Measurements from ENCODE around the gene CXCL3. TPM values are rescaled to one million over a fixed set of nuclear protein-coding genes. Genes with fewer than 3 reads are reported as not detected.
A peak's percentile ranks its signal among the peaks of the same experiment; 100 is the strongest.

CXCL3 gene
- total RNA-seq, 2 experiments from 2014 or later, result not detected

DNA sequence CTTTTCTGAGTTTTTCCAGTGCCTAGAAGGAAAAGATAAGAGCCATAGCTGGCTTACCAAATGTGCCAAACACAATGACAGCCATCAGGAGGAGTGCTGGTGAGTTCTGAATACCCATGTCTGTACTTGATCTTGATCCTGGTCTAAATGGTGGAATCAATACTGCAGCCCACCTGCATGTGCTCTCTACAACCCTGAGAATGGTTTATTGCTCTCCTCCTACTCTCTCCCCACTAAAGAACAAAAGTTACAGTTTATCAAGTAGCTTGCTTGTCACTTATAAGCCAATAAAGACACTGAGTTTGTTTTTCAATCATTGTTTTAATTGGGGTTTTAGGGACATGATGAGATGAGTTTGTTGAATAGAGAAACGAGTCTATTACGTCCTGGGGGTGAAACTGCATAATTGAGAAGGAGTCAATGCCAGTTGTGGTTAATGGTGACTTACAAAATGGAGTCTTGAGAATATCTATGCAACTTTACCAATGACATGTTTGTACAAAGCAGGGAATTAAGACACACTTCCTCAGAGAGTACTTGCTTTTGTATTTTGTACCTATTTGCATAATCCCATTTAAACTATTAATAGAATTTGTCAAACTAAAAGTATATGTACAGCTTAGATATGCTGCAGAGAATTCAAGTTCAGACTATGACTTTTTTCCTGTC is 20.8 kb upstream of the CXCL3 start:
- Mint-ChIP-seq H3K9me3 (no peaks in the 10 kb centered on the region), H3K36me3 (no peaks in the 10 kb centered on the region)

DNA sequence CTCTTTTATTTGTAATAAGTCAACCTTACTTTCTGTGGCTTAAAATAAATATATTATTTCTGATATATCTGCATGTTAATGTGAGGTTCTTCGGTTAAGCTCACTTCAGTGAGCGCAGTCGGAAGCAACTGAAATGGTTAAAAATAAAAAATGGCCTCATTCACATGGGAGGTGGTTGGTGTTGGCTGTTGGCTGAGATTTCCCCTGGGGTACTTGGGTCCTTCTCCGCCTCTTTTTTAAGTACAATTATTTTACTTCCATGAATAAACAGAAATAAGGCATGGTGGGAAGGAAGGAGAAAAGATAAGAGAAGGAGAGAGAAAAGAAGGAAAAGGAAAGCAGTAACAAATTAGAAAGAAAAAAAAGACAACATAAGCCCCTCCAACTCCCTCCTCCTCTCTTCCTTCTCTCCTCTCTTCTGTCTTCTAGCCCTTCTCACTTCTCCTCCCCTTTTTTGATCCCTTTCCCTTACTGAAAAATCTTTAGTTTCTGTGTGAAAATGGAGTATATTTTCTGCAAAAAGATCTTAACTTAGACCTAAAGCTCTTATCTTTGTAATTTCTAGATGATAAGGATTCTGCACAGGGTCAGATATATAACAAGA is 19.7 kb upstream of the CXCL3 start:
- Mint-ChIP-seq H3K27me3 (peaks cover 12% of the 10 kb centered on the region), H3K27ac (no peak overlapping the region), H3K4me1 (no peaks in the 10 kb centered on the region), H3K36me3 (no peaks in the 10 kb centered on the region), H3K4me3 (no peak overlapping the region), H3K9me3 (no peaks in the 10 kb centered on the region)
- DNase-seq, result no peak

More for the DNA sequence above, 20.8 kb upstream of the CXCL3 start:
- Mint-ChIP-seq H3K4me3 (no peak overlapping the region), H3K27me3 (peaks cover 9% of the 10 kb centered on the region), H3K27ac (no peak overlapping the region), H3K4me1 (no peaks in the 10 kb centered on the region)
- DNase-seq, result no peak

DNA sequence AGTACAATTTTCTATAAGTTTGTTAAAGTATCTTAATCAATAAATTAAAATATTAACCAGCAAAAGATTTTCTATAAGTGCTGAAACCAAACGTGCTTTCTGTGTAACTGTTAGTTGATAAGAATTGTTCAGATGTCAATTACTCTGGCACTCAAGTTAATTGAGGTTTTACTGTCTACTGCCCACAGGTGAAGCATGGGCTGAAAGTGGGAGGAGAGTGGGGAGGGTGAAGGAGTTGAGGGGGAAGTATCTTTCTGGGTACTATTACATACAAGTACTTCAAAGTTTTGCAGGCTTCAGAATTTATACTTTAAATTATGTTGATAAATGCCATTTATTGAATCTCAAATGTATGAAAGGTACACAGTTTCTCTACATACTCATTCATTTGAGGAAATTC is 19.1 kb upstream of the CXCL3 start:
- Mint-ChIP-seq H3K4me1 (no peaks in the 10 kb centered on the region), H3K4me3 (no peak overlapping the region), H3K36me3 (no peaks in the 10 kb centered on the region), H3K27me3 (peaks cover 12% of the 10 kb centered on the region), H3K9me3 (no peaks in the 10 kb centered on the region), H3K27ac (no peak overlapping the region)
- DNase-seq, result no peak

DNA sequence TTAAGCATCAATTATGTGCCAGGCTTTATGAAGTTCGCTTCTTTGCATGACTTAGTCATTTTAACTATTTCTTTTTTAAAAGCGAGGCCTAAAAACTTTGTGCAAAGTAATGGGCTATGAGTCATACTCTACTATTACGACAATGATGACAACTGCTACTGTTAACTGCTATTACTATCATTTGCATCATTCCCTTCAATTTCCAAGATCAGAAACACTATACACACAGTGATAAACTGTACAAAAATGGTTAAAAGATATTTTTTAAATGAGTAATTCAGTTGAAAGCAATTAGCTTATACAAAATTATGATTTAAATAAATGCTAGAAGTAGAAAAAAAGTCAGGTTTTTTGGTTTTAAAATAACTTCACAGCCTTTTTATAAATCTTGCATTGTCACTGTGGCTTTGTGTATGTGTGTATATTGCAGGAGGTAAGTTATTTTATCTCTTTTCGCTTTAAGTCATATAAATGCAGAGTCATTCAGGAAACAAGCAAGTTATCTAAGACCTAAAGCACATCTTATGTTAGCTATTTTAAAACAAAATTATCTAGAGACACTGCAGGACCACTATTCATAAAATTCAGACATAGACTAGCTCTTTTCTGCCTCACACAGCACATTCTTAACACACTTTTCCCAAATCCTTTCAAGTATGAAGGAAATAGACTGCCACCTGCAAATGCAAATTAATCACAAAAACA is 18.5 kb upstream of the CXCL3 start:
- Mint-ChIP-seq H3K36me3 (no peaks in the 10 kb centered on the region), H3K27ac (no peak overlapping the region), H3K27me3 (peaks cover 14% of the 10 kb centered on the region), H3K4me1 (no peaks in the 10 kb centered on the region), H3K9me3 (no peaks in the 10 kb centered on the region), H3K4me3 (no peak overlapping the region)
- DNase-seq, result no peak

DNA sequence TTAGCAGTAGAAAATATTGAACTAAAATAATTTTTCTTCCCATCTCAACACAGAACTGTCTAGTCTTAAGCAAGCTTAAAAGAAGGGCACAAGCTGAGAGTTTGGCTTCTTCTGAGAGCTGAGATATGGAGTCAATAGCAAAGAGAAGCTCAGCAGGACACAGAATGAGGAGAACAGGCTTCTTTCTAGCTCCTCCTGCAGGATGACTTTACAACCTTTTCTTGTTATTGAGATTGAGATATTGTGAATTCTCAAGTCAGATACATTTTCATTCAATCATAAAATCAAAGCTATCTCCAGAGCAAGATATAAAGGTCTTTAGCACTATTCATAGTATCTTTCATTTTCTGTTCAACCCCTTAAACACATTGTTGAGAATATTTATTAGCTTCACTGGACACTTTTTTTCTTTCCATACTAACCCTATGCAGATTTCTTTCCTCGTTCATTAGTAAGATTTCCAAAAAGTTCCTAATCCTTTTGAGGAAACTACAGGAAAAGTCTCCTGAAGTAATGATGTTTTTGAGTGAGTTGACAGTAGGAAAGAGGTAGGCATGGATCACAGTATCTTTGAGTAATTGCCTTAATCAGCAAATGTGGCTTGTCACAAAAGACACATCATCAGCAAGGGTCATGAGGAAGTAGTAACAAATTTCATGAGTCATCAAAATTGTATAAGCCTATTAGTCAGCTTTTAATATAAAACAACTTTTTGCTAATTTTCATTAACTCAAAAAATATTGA is 17.8 kb upstream of the CXCL3 start:
- no peak overlapping the region for H3K4me3 Mint-ChIP-seq
- H3K9me3 Mint-ChIP-seq, result no peaks in the 10 kb centered on the region
- H3K27ac Mint-ChIP-seq, result no peak overlapping the region
- no peaks in the 10 kb centered on the region for H3K4me1 Mint-ChIP-seq
- H3K36me3 Mint-ChIP-seq, result no peaks in the 10 kb centered on the region
- DNase-seq, result no peak
- H3K27me3 Mint-ChIP-seq, result peaks cover 14% of the 10 kb centered on the region

DNA sequence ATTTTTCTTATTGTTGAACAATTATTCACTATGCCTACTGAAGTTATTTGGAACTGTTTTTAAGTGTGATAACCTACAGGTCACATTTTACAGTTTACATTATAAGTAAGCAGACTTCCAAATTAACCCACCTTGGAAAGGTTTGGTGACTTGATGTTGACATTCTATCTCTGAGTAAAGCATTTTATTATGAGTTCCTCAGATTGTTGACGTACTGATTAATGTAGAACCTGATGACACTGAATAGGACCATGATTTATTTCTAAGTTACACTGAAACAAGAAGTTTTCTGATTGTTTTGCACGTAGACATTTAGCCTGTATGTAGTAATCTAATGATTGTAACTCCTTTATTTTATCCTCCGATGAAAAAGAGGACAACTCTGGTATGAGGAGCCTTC is 17.0 kb upstream of the CXCL3 start:
- Mint-ChIP-seq H3K36me3 (no peaks in the 10 kb centered on the region), H3K4me1 (no peaks in the 10 kb centered on the region), H3K9me3 (no peaks in the 10 kb centered on the region), H3K27ac (no peak overlapping the region), H3K27me3 (peaks cover 14% of the 10 kb centered on the region), H3K4me3 (no peak overlapping the region)
- no peak for DNase-seq

DNA sequence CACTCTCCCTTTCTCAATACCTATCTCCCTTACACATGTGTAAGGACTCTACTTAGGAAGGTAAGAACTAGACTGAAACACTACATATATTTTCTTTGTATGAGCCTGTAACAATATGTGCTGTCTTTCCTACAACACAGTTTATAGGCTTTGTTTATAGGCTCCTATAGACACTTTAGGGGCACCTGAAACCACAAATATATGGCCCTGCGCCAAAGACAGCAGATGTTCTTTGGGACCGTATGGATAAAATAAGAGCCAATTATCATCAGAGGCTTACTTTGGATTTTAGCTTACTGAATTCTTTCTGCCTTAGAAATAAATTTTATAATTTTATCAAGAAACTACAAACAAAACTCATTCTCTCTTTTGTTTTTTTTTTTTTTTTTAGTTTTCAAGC is 16.6 kb upstream of the CXCL3 start:
- Mint-ChIP-seq H3K36me3 (no peaks in the 10 kb centered on the region), H3K4me1 (no peaks in the 10 kb centered on the region), H3K27ac (no peak overlapping the region), H3K27me3 (peaks cover 14% of the 10 kb centered on the region), H3K9me3 (no peaks in the 10 kb centered on the region), H3K4me3 (no peak overlapping the region)
- no peak for DNase-seq

DNA sequence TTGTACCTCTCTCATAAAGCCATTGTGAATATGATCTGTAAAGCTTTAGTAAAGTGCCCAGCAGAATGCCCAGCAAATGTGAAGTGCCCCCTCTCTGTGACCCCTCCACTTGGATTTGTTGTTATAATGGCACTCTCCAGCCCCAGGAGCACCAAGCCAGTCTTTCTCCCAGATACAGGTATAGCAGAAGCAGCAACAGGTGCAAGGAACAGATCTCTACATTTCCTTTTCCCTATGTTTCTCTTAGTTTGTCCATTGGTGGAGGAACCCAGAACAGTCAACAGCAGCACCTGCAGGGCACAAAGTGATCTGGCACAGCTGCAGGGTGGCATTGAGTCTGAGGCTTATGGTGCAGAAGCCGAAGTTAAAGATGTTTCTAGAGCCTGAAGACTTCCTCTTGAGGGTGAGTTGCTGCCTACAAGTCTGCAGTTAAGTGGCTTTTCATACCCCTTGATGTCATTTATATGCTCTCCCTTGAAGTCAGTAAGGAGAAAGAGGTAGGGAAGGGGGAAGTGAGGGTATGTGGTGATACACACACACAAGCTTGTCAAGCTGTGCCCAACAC is 16.1 kb upstream of the CXCL3 start:
- no peak overlapping the region for H3K27ac Mint-ChIP-seq
- no peak overlapping the region for H3K4me3 Mint-ChIP-seq
- no peaks in the 10 kb centered on the region for H3K4me1 Mint-ChIP-seq
- H3K27me3 Mint-ChIP-seq, result peaks cover 14% of the 10 kb centered on the region
- no peaks in the 10 kb centered on the region for H3K36me3 Mint-ChIP-seq
- DNase-seq, result no peak
- no peaks in the 10 kb centered on the region for H3K9me3 Mint-ChIP-seq

DNA sequence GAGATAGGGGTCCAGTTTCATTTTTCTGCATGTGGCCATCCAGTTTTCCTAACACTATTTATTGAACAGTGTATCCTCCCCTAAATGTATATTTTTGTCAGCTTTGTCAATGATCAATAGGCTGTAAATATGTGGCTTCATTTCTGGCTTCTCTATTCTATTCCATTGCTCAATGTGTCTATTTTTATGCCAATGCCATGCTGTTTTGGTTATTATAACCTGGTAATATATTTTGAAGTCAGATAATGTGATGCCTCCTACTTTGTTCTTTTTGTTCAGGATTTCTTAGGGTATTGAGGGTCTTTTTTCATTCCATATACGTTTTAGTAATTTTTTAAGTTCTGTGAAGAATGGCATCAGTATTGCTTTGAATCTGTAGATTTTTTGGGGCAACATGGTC is 8.7 kb upstream of the CXCL3 start:
- DNase-seq, result no peak
- peaks cover 7% of the 10 kb centered on the region for H3K9me3 Mint-ChIP-seq
- no peaks in the 10 kb centered on the region for H3K36me3 Mint-ChIP-seq
- H3K4me1 Mint-ChIP-seq, result no peaks in the 10 kb centered on the region
- H3K27ac Mint-ChIP-seq, result no peak overlapping the region
- no peak overlapping the region for H3K4me3 Mint-ChIP-seq
- peaks cover 20% of the 10 kb centered on the region for H3K27me3 Mint-ChIP-seq

DNA sequence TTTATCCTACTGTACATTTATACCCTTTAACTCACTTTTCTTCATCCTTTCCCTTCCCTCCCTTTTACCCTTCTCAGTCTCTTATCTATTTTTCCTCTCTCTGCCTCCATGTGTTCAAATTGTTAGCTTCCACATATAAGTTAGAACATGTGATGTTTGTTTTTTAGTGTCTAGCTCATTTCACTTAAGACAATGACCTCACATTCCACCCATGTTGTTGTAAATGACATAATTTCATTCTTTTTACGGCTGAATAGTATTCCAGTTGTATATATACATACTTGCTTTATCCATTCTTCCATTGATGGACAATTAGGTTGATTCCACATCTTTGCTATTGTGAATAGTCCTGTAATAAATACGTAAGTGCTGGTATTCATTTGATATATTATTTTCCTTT is 7.3 kb upstream of the CXCL3 start:
- DNase-seq, result no peak
- H3K27me3 Mint-ChIP-seq, result peaks cover 30% of the 10 kb centered on the region
- H3K9me3 Mint-ChIP-seq, result peaks cover 7% of the 10 kb centered on the region
- no peaks in the 10 kb centered on the region for H3K4me1 Mint-ChIP-seq
- no peak overlapping the region for H3K27ac Mint-ChIP-seq
- no peaks in the 10 kb centered on the region for H3K36me3 Mint-ChIP-seq
- no peak overlapping the region for H3K4me3 Mint-ChIP-seq

DNA sequence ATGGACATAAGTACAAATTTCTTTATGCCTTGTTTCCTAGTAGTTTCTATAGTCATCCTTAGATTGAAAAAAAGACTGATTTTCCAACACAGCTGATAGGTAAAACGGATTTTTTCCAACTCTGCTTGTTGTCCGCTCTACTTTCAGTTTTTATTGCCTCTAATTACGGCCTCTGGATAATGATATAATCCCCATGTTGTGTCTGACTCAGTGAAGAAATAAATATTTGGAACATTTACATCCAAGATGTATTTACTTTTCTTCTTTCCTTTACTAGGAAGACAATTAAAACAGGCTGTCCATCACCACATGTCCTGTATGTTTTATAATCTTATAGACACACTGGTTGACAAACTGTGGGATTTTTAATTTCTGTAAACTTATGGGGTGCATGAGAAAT is 6.8 kb upstream of the CXCL3 start:
- DNase-seq, result no peak
- H3K27ac Mint-ChIP-seq, result no peak overlapping the region
- no peaks in the 10 kb centered on the region for H3K36me3 Mint-ChIP-seq
- peaks cover 7% of the 10 kb centered on the region for H3K9me3 Mint-ChIP-seq
- no peaks in the 10 kb centered on the region for H3K4me1 Mint-ChIP-seq
- H3K27me3 Mint-ChIP-seq, result peaks cover 35% of the 10 kb centered on the region
- H3K4me3 Mint-ChIP-seq, result no peak overlapping the region

DNA sequence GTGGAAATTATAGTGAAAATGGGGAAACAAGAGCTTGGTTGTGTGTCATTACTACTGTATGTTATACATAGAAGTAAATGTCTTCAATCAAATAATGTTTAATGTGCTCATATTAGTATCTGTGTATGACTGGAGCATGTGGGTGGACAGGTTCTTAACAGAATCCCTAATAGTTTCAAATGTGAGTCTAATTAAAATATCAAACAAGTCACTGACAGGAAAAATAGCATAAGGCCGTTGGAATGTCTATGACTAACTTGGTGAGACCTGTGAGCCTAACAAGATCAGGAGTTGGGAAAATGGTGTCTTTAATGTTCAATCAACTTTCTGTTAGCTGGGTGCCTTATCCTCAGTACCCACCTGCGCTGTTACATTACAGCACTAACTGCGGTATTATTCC is 6.2 kb upstream of the CXCL3 start:
- H3K27ac Mint-ChIP-seq, result no peak overlapping the region

DNA sequence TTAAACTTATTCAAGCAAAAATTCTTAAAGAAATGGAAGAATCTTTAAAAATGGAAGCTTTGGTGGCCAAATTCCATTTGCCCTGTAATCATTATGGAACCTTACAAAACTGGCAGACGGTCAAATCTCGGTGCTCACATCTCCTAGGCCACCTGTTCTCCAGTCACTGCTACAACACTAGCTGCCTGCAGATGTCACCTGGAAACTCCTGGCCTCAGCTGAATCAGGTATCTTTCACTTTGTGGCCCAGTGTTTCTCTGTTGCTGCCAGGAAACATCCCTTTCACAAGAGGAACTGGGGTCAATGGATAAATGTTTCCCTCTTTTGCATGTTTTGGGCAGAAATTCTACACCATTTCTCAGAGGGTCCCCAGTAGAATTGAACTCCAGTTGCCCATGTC is 4.2 kb upstream of the CXCL3 start:
- Mint-ChIP-seq H3K4me1 (peaks cover 10% of the 10 kb centered on the region), H3K9me3 (peaks cover 7% of the 10 kb centered on the region), H3K4me3 (no peak overlapping the region), H3K36me3 (no peaks in the 10 kb centered on the region), H3K27me3 (peaks cover 55% of the 10 kb centered on the region), H3K27ac (no peak overlapping the region)
- no peak for DNase-seq

More for the DNA sequence above, 6.2 kb upstream of the CXCL3 start:
- peaks cover 40% of the 10 kb centered on the region for H3K27me3 Mint-ChIP-seq
- H3K36me3 Mint-ChIP-seq, result no peaks in the 10 kb centered on the region
- peaks cover 7% of the 10 kb centered on the region for H3K9me3 Mint-ChIP-seq
- no peak for DNase-seq
- H3K4me3 Mint-ChIP-seq, result no peak overlapping the region
- H3K4me1 Mint-ChIP-seq, result no peaks in the 10 kb centered on the region

DNA sequence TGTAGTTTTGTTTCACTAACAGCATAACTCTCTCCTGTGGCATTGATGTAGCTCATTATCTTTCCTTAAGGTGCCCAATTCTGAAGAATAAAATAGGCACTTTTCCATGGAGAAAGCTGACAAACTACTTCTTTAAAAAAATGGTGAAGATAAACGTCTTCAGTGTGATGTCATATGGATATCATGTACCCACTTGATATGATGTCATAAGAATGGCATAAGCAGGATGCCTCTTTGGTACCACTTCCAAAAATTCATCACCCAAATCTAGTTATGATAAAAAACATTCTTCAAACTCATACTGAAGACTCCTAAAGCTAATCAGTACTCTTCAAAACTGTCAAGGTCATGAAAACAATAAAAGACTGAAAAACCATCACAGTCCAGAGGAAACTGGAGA is 2.9 kb upstream of the CXCL3 start:
- Mint-ChIP-seq H3K27me3 (peaks cover 65% of the 10 kb centered on the region), H3K4me1 (peaks cover 10% of the 10 kb centered on the region), H3K4me3 (no peak overlapping the region), H3K9me3 (no peaks in the 10 kb centered on the region), H3K36me3 (no peaks in the 10 kb centered on the region), H3K27ac (no peak overlapping the region)
- no peak for DNase-seq

DNA sequence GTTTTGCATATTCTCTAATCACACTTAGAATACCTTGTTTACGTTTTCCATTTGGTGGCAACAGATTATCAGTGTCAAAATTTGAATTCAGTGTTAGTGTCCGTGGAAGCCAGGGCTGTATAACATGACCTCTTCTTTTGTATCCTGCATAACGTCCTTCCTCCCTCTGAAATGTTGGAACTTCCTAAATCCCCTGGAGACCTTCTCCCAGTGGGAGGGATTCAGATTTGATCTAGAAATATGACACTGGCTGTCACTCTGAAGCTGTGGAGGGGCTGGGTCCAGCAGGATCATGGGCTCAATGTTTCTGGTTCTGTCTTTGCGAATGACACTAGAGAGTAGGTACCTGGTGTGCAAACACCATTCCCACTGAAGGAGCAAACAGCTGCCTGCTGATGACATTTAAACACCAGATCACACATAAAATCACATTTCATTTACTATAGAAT is 850 bp upstream of the CXCL3 start:
- H3K4me3 Mint-ChIP-seq, result peak overlapping the region; percentile 68

More for the DNA sequence above, 850 bp upstream of the CXCL3 start:
- H3K9me3 Mint-ChIP-seq, result no peaks in the 10 kb centered on the region
- H3K27me3 Mint-ChIP-seq, result peaks cover 72% of the 10 kb centered on the region
- DNase-seq, result no peak
- peaks cover 10% of the 10 kb centered on the region for H3K4me1 Mint-ChIP-seq
- no peak overlapping the region for H3K27ac Mint-ChIP-seq
- H3K36me3 Mint-ChIP-seq, result no peaks in the 10 kb centered on the region
